WERI-Rb-1 (cell line): ENCODE data around the gene GPR151.

Experiments used
- DNase-seq: peaks from one replicate; pipeline ENCODE4 v3.0.0-alpha.2; 2020
- H3K27ac ChIP-seq: fragments of 250-450 bp; sonication (Bioruptor Pico); 2 replicates; pipeline ENCODE4 v1.5.1; 2020; ENCODE audit warnings: mild to moderate bottlenecking, moderate library complexity
- H3K27me3 ChIP-seq: fragments of 250-450 bp; sonication (Bioruptor Pico); 2 replicates; pipeline ENCODE4 v1.5.1; 2021; ENCODE audit warnings: mild to moderate bottlenecking, low read depth, moderate library complexity; ENCODE audit not compliant: insufficient read depth, severe bottlenecking
- H3K36me3 ChIP-seq: fragments of 250-450 bp; sonication (Bioruptor Pico); 2 replicates; pipeline ENCODE4 v1.5.1; 2020; ENCODE audit warnings: mild to moderate bottlenecking, moderate library complexity
- H3K4me3 ChIP-seq: 2 replicates; pipeline ENCODE4 v1.5.1; 2011; ENCODE audit warnings: low read depth, mild to moderate bottlenecking, control low read depth, low read length
- H3K9me3 ChIP-seq: fragments of 250-450 bp; sonication (Bioruptor Pico); 2 replicates; pipeline ENCODE4 v1.5.1; 2021; ENCODE audit warnings: mild to moderate bottlenecking, moderate library complexity; ENCODE audit not compliant: severe bottlenecking
- CTCF ChIP-seq: IDR thresholded peaks from 2 replicates; pipeline ENCODE4 v1.5.1; 2011; ENCODE audit warnings: low read depth, mild to moderate bottlenecking, control low read depth, inconsistent platforms, low read length

The GPR151 gene

GRCh38 chr5:146490089-146490843 lies 25.7 kb downstream of the GPR151 start:
- TF ChIP-seq CTCF, result no peak
- DNase-seq, result no peak
- H3K27me3 ChIP-seq, result no peaks in the 10 kb centered on the region
- H3K36me3 ChIP-seq, result peaks cover 35% of the 10 kb centered on the region
- no peak overlapping the region for H3K4me3 ChIP-seq
- H3K9me3 ChIP-seq, result no peaks in the 10 kb centered on the region
- no peak overlapping the region for H3K27ac ChIP-seq

- H3K27ac ChIP-seq, result no peak overlapping the region
- no peak overlapping the region for H3K4me3 ChIP-seq
- DNase-seq, result no peak
- no peaks in the 10 kb centered on the region for H3K27me3 ChIP-seq
- H3K36me3 ChIP-seq, result peaks cover 63% of the 10 kb centered on the region
- H3K9me3 ChIP-seq, result no peaks in the 10 kb centered on the region
- TF ChIP-seq CTCF, result no peak
Measured at GRCh38 chr5:146484714-146485391, 31.1 kb downstream of the GPR151 start.

- TF ChIP-seq CTCF, result no peak
- Histone ChIP-seq H3K9me3 (no peaks in the 10 kb centered on the region), H3K27ac (no peak overlapping the region), H3K36me3 (peaks cover 76% of the 10 kb centered on the region), H3K27me3 (no peaks in the 10 kb centered on the region), H3K4me3 (no peak overlapping the region)
- DNase-seq, result no peak
Measured at GRCh38 chr5:146482775-146483174, 33.2 kb downstream of the GPR151 start.

GRCh38 chr5:146475906-146476305 lies 40.1 kb downstream of the GPR151 start:
- Histone ChIP-seq H3K4me3 (no peak overlapping the region), H3K9me3 (no peaks in the 10 kb centered on the region), H3K27ac (no peak overlapping the region), H3K36me3 (peaks cover 78% of the 10 kb centered on the region), H3K27me3 (no peaks in the 10 kb centered on the region)
- DNase-seq, result no peak
- TF ChIP-seq CTCF, result no peak

- Histone ChIP-seq H3K4me3 (no peak overlapping the region), H3K27me3 (no peaks in the 10 kb centered on the region), H3K36me3 (peaks cover 80% of the 10 kb centered on the region), H3K27ac (no peak overlapping the region), H3K9me3 (no peaks in the 10 kb centered on the region)
- DNase-seq, result no peak
- 0 out of 2 replicates have a peak, but pooled peaks have one; percentile 11 for TF ChIP-seq CTCF
Measured at GRCh38 chr5:146475190-146475780, 40.7 kb downstream of the GPR151 start.
